Prostate gland (tissue), 2 donors: Measurements from ENCODE around the gene PNMT.

ENCODE experiments used
- CTCF ChIP-seq, 4 experiments: fragments of 200-600 bp in 2 of 4; fragments of 450-650 bp in 2 of 4; sonication (generic) in 2 of 4; IDR thresholded peaks; 1 replicate in 3 of 4; 2 replicates in 1 of 4; pipeline ENCODE4 v1.5.1; 2016 to 2019; ENCODE audit warnings: antibody characterized with exemption in 4 of 4, mild to moderate bottlenecking in 2 of 4, moderate library complexity in 2 of 4
- POLR2AphosphoS5 ChIP-seq: sonication (generic); formaldehyde crosslinking; IDR thresholded peaks from one replicate; pipeline ENCODE4 v1.6.1; 2017; ENCODE audit warnings: antibody characterized with exemption

- no peak for TF ChIP-seq CTCF (IDR thresholded peaks at IDR 0.05)
- TF ChIP-seq POLR2AphosphoS5, result no peak
Observed at GRCh38 chr17:39659279-39660010, 8.8 kb upstream of the PNMT start.
